SKM-1 treated with dmso at 0.1 percent for 144 hours (cell line): Measurements from ENCODE around the gene TMX1.
A peak's percentile ranks its signal among the peaks of the same experiment; 100 is the strongest.
"Not testable (repeated sequence)": the region's sequence is repeated elsewhere in the genome, so short reads cannot be mapped to it uniquely, and the experiment has no call there.

Experiments used
- DNase-seq: peaks from one replicate; lab custom pipeline; 2025; ENCODE audit not compliant: unreplicated experiment; lab: John Stamatoyannopoulos, UW

Gene TMX1, protein sequence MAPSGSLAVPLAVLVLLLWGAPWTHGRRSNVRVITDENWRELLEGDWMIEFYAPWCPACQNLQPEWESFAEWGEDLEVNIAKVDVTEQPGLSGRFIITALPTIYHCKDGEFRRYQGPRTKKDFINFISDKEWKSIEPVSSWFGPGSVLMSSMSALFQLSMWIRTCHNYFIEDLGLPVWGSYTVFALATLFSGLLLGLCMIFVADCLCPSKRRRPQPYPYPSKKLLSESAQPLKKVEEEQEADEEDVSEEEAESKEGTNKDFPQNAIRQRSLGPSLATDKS

DNA sequence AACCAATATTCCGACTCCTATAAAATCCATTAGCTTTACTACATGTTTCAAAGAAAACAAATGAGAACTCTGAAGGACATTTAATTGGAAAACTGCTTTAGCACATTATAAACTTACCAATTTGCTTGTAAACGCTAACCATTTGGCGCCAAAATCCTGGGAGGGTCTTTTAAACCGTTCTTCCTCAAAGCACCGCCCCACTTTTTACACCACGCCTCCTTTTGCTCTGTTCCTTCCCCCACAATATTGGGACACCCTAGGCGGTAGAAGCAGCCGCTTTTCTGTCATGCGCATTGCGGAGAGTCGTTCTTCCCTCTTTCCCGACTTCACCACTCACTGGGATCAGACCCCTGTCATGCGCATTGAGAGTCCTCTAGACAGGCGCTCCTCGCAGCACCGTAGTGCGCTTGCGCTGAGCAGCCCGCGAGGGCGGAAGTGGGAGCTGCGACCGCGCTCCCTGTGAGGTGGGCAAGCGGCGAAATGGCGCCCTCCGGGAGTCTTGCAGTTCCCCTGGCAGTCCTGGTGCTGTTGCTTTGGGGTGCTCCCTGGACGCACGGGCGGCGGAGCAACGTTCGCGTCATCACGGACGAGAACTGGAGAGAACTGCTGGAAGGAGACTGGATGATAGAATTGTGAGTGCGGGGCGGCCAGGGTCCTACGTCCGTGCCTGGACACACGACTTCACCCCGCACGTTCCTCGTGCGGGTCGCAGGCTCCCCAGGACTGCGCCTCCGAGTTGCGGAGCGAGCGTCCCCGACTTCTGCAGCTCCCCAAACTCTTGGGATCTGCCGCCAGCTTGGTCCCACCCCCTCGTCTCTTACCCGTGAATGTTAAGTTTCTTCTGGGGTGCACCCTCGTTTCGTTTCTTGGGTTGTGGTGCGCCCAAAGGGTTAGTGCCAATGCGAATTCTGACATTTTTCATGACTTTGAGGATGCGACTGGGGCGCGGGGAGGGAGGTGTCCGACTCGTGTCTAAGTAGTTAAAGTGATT is at the start of gene TMX1:
TMX1 (plus strand) TSS at position 435 of the 991 bp plus-strand sequence; CDS start at position 481, 46 bp downstream.
- DNase-seq, result peak; percentile 90

DNA sequence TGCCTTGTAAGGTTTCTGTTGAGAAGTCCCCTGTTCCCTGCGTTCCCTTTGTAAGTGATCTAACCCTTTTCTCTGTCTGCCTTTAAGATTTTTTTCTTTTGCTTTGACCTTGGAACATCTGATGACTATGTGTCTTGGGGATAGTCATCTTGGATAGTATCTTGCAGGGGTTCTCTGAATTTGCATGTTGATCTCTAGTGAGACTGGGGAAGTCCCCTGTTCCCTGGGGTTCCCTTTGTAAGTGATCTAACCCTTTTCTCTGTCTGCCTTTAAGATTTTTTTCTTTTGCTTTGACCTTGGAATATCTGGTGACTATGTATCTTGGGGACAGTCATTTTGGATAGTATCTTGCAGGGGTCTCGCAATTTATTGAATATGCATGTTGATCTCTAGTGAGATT is 38.2 kb upstream of the TMX1 start:
- no peak for DNase-seq

DNA sequence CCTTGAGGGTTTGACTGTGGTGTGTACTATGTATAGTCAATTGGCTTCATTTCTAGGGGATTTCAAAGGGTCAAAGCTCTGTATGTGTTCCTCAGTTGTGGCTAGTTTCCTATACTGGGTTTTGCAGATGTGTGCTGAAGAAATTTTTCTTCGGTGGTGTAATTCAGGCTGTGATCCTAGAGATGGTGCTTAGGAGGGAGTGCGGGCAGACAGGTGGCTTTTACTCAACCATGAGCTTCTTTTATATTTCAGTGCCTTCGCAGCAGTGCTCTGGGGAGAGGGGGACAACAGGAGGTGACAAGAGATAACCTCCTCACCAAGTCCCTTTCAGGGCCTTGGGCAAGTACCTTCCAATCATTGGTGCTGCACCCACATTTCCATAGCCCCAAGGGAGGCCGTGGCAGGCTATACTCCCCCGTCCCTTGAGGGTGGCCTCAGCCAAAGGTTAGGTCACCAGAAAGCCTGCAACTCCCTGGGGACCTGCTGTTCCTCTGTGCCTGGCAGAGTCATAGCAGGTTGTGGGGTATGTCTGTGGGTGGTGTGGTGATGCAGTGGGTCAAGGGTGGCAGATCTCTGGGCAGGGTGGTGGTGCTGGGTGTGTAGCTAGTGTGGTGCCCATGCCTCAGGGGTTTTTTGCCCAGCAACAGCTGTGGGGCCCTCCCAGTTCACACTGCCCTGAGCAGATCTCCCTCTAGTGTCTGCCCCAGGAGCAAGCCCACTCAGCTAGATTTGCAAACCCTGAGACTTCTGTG is 37.0 kb upstream of the TMX1 start:
- no peak for DNase-seq

DNA sequence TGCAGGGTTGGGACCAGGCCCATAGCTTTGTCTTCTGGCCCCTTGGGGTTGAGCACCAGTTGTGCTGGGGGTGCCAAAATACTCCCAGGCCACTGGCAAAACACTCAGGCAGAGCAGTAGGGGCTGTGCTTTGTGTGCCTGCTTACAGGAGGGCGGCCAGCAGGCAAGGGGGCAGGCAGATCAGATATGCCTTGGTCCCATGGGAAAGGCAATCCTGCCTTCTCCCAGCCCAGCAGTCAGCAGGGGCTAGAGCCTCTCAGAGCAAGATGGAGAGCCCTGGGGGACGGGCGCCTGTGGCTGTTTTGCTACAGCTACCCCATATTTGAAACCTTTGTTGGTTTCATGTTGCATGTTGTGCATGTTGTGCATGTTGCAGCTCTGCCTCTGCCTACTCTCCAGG is 36.2 kb upstream of the TMX1 start:
- no peak for DNase-seq

DNA sequence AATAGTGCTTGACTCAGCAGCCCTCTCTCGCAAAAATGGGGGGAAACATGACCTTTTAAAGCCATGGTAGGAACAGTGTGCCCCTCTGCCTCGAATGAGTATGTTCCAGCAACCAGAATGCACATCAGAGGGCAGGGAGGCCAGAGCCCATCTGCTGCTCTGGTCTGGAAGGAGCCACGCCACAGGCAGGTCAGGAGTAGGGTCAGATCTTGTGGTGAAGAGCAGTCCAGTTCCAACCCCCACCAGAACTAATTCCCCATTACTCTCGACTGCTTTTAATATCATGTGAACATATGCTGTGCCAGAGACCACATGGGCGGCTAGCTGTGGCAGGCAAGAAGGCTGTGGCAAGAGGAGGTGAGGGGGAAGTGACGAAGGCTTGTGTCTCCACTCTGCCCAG is 34.6 kb upstream of the TMX1 start:
- no peak for DNase-seq

DNA sequence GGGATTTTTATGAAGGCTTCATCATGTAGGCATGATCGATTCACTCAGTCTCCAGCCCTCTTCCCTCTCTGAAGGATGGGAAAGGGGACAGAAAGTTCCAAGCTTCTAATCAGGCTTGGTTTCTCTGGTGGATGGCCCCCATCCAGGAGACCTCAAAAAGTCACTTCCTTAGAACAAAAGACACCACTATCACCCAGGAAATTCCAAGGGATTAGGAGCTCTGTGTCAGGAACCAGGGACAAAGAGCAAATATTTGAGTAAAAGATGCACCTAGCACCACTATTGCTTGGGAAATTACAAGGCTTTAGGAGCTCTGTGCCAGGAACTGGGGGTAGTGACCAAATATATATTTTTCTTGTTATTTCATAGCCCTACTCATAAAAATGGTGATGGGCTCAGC is 33.6 kb upstream of the TMX1 start:
- DNase-seq, result no peak

DNA sequence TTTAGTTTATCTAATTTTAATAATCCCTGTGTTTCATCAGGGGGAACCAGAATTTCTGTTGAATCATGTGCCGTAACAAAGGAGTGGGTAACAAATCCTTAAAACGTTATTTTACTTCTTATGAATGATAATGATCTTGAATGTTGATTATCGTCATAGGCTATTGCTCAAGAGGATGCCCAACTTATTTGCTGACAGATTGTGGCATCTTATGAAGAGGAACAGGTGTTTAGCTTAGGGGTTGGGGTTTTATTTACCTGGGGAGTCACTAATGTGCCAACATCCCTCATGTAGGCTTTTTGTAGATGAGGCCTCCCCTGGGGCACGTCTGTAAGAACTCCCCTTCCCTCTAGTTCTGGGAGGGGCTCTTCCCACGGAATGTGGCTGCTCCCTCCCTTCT is 32.4 kb upstream of the TMX1 start:
- DNase-seq, result no peak

DNA sequence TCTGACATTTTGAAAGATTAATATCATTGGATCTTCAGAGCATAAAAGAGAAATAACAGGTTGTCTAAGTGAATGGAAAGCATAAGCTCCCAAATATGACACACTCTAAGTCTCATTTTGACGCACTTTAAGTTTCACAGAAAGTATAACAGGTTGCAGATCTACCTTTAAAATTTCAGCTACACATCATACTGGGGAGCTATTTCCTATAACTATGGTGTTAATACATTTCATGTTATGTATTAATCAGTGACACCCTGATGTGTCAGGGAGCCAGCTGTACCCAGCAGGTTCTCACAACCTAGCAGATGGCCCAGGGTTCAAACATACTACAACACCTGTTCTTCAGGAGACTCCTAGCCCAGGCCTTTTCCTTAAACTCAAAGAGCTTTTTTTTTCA is 31.1 kb upstream of the TMX1 start:
- no peak for DNase-seq

DNA sequence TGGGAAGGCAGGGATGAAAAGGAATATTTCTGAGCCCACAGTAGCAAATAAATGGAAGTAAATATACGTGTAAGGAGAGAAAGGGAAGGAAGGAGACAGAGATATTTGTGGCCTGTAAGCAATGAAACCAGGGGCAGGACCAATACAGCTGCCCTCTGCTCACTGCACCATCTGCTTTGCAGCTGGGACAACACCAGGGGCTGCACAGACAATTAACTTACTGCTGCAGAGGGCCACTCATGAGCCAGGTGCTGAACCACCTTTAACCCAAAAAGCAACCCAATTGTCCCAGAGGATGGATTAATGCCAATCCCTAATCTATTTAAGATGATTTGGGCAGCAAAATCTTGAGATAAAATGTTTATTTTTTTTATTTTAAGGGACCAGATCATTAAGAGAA is 30.6 kb upstream of the TMX1 start:
- no peak for DNase-seq

DNA sequence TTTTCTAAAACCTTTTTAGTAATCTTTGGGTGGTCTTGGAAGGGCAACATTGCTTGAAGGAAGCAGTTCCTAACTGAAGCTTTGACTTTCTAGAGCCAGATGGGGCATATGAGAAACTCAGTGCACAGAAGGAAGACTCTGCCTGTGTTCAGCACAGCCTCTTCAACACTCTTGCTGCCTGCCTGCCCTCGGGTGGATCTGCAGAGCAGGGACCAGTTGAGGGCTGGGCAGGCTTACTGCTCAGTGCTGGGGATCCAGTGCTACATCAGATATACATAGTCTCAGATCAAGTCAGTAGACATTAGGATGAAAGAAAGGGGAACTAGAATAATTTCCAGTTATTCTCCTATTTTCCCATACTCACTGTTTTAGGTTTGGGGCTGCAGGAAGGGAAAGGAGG is 29.5 kb upstream of the TMX1 start:
- DNase-seq, result no peak

DNA sequence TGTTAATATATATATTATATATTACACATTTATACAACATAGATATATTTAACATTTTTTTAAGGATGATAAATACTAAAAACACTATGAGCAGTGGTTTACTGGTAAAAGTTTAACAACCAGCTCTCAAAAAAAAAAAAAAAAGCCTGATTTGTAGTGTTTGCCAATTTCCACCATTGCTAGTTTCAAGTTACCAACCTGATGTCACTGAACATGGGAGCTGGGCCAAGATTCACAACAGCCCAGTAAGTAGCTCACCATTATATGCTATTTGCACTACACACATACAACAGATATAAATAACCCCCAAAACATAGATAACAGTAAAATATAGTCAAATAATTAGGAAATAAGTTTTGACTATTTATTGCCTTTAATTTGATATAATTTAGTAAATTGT is 28.9 kb upstream of the TMX1 start:
- DNase-seq, result no peak

DNA sequence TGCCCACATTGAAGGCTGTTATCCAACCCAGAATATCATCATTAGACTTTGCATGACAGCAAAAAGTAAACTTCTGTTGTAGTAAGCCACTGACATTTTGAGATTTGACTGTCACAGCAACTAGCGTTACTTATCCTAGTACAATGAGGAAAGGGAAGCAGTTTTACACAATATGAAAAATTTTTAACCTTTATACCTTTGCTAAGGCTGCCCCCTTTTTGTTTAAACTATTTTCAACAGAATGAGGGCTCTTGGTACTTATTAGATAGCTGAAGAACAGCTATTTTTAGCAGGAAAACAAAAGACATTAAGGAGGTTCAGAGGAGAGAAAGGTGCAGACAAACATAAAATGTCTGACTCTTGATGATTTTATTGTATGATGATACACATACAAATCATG is 23.4 kb upstream of the TMX1 start:
- DNase-seq, result no peak

DNA sequence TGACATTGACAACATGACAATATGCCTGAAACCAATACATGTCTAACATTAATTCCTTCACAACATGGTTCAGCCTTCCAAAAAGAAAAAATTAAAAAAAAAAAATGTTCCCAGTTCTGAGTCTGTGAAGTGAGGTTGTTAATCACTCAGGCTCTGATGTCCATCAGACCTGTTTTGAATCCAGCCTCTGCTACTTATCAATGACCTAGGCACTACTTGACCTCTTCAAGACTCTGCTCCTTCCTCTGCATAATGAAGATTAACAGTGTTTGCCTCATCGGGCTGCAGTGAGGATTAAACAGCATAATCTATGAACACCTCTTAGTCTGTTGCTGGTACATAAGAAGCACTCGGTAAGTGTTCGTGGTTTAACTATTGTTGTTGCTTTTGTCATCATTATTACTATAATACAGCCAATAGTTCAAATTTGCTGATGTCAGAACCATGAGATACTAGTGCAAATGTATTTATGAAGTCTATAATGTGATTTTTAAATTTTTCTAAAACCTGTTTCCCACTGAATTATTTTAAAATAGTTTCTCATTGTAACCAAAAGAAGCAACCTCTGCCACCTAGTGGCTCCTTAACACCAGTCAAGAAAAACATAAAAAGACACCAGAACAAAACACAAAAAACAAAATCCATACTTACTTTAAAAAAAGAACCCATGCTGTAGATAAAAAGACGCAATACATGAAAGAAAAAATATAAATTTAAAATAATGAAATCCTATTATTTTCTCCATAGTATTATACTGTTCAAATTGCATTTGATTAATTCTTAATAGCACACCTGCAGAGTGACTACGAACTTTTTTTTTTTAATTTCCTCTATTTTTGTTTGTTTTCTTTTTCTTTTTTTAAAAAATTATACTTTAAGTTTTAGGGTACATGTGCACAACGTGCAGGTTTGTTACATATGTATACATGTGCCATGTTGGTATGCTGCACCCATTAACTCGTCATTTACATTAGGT is 20.3 kb upstream of the TMX1 start:
- DNase-seq, result no peak

DNA sequence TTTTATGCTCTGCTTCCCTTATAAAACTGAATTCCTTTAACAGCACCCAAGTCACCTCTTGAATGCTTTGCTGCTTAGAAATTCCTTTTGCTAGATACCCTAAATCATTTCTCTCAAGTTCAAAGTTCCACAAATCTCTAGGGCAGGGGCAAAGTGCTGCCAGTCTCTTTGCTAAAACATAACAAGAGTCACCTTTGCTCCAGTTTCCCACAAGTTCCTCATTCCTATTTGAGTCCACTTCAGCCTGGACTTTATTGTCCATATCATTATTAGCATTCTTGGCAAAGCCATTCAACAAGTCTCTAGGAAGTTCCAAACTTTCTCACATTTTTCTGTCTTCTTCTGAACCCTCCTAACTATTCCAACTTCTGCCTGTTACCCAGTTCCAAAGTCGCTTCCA is 16.6 kb upstream of the TMX1 start:
- DNase-seq, result not testable (repeated sequence)

DNA sequence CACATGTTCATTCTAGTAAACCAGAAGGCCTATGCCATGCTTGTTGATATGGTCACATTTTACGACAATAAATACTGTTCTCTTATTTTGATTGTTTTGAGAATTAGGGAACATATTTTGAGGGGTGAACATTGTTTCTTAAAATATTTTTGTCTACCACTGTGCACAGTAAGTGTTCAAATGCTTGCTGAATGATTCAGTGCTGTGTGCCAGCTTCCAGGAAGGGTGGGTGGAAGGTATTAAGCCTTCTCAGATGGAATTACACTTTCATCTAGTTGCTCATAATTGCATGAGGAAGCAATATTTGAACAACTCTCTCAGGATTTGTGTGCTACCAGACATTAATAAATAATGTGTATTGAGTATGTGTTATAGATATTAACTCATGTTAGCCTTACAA is 15.5 kb upstream of the TMX1 start:
- no peak for DNase-seq

DNA sequence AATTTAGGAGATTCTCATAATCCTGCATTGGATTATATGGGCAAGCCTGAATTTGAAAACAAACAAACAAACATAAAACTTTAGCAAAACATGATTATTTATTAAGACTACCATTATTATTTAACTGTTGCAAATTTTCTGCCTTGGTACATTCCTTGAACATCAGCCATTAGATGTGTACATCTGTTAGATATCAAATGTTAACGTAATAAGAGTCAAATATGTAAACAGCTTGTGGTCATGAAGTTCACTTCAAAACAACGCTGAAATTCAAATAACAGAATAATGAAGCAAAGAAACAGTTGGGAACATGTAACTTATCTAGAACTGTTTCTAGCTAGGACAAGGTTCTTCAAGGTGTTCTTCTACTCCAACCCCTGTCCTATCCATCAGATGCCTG is 14.3 kb upstream of the TMX1 start:
- DNase-seq, result no peak

DNA sequence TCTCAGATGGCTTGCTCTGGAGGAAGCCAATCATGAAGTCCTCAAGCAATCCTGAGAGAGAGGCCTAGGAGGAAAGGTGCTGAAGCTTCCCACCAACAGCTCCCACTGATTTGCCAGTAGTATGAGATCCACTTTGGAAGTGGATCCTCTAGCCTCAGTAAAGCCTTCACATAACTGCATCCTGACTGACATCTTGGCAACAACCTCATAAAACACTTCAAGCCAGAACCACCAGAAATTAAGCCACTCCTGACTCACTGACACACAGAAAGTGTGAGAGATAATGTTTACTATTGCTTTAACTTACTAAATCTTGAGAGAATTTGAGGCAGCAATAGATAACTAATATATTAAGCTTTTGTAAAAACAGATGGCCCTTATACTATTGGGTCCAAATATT is 11.7 kb upstream of the TMX1 start:
- DNase-seq, result no peak

DNA sequence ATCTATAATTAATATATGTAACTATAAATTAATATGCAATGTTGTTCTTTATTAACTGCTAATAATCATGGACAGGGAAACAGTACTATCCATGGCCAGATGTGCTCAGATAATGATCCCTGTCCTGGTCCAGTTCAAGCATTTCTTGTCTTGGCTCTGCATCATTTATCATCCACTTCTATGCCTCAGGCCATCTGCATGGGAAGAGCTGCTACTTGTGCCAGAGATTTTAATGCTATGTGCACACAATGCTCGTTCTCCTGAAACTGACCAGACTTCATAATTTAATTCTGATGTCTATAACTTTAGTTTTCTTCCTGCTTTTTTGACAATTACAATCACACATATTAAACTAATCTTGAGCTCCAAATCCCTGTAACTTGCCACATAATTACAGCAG is 11.2 kb upstream of the TMX1 start:
- DNase-seq, result no peak

DNA sequence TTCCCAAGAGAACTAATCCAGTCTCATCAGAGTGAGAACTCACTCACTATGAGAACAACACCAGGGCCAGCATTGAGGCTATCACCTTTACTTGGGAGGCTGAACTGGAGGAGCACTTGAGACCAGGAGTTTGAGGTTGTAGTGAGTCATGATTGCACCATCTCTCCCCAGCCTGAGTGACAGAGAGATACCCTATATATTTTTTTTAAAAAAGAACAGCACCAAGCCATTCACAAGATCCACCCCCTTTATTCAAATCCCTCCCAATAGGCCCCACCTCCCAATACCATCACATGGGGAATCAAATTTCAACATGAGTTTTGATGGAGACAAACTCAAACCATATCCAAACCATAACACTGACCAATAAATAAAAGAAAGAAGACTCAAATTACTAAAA is 3.7 kb upstream of the TMX1 start:
- DNase-seq, result no peak

DNA sequence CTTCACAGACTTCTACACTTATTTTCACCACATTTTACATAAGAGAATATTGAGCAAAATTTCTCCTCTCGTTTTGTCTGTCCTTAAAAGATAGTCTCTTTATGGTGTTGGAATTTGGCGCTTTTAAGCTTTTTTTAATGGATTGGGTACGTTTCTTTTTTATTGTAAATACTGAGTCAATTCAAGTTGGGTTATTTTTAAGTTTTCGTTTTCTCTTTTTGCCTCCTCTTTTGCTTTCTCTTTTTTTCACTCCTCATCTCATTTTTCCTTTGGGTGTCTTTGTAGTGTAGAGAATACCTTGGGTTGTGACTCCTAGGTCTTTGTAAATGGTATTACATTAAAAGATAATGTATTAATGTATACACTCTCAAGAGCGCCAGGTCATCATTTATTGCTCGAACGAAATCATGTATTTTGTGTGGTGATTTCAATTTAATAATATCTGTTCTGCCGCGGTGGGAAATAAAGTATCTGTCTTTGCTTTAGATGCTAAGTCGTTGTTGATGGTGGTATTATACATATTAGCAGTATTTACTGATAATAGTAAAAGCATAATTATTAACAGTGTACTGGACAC is 845 bp downstream of the TMX1 start:
- no peak for DNase-seq
